Trophoblast cell (in vitro differentiated cells and primary cell): Measurements from ENCODE around the gene RAD51B.

Source experiments
- DNase-seq, 2 donors: peaks; one replicate each; pipeline ENCODE4 v3.0.0-alpha.2; 2016
- H2AFZ ChIP-seq: 2 replicates; pipeline ENCODE4 v1.6.1; 2013; ENCODE audit warnings: low read length, moderate library complexity, mild to moderate bottlenecking; ENCODE audit not compliant: insufficient read depth, poor library complexity
- H2AK5ac ChIP-seq: 2 replicates; pipeline ENCODE4 v1.6.1; 2013; ENCODE audit warnings: mild to moderate bottlenecking, low read length
- H2BK120ac ChIP-seq: 2 replicates; pipeline ENCODE4 v1.6.1; 2013; ENCODE audit warnings: low read length, mild to moderate bottlenecking, moderate library complexity; ENCODE audit not compliant: insufficient read depth, poor library complexity
- H2BK12ac ChIP-seq: 2 replicates; pipeline ENCODE4 v1.6.1; 2013; ENCODE audit warnings: mild to moderate bottlenecking, low read length, moderate library complexity
- H2BK5ac ChIP-seq: 2 replicates; pipeline ENCODE4 v1.6.1; 2013; ENCODE audit warnings: low read length, low read depth, moderate library complexity, mild to moderate bottlenecking; ENCODE audit not compliant: poor library complexity
- H3K14ac ChIP-seq: 2 replicates; pipeline ENCODE4 v1.6.1; 2013; ENCODE audit warnings: mild to moderate bottlenecking, low read length
- H3K18ac ChIP-seq: 2 replicates; pipeline ENCODE4 v1.6.1; 2013; ENCODE audit warnings: mild to moderate bottlenecking, low read length
- H3K23ac ChIP-seq: 2 replicates; pipeline ENCODE4 v1.6.1; 2013; ENCODE audit warnings: low read length
- H3K27ac ChIP-seq: 2 replicates; pipeline ENCODE4 v1.5.1; 2013; ENCODE audit warnings: low read depth, mild to moderate bottlenecking, inconsistent platforms, low read length, moderate library complexity
- H3K27me3 ChIP-seq: 2 replicates; pipeline ENCODE4 v1.6.1; 2013; ENCODE audit warnings: inconsistent platforms, mild to moderate bottlenecking, low read length, moderate library complexity; ENCODE audit not compliant: insufficient read depth
- H3K36me3 ChIP-seq, 2 experiments: 1 replicate in 1 of 2; 2 replicates in 1 of 2; pipeline ENCODE4 v1.6.1; 2013; ENCODE audit warnings: low read length in 2 of 2, mild to moderate bottlenecking in 2 of 2, moderate library complexity in 1 of 2; ENCODE audit not compliant: insufficient read depth in 2 of 2, control insufficient read depth in 1 of 2
- H3K4ac ChIP-seq: 2 replicates; pipeline ENCODE4 v1.6.1; 2013; ENCODE audit warnings: low read depth, mild to moderate bottlenecking, low read length, moderate library complexity
- H3K4me1 ChIP-seq, 2 experiments: 1 replicate in 1 of 2; 2 replicates in 1 of 2; pipeline ENCODE4 v1.6.1; 2013; ENCODE audit warnings: low read length in 2 of 2, mild to moderate bottlenecking in 2 of 2, moderate library complexity in 1 of 2; ENCODE audit not compliant: insufficient read depth in 2 of 2, control insufficient read depth in 1 of 2
- H3K4me2 ChIP-seq: 2 replicates; pipeline ENCODE4 v1.6.1; 2013; ENCODE audit warnings: inconsistent platforms, mild to moderate bottlenecking, low read length, moderate library complexity
- H3K4me3 ChIP-seq: 2 replicates; pipeline ENCODE4 v1.5.1; 2013; ENCODE audit warnings: mild to moderate bottlenecking, low read depth, low read length, inconsistent platforms
- H3K79me1 ChIP-seq: one replicate; pipeline ENCODE4 v1.6.1; 2013; ENCODE audit warnings: low read length
- H3K79me2 ChIP-seq: 2 replicates; pipeline ENCODE4 v1.6.1; 2013; ENCODE audit warnings: low read length, mild to moderate bottlenecking; ENCODE audit not compliant: control insufficient read depth, insufficient read depth, poor library complexity
- H3K9ac ChIP-seq: 2 replicates; pipeline ENCODE4 v1.6.1; 2013; ENCODE audit warnings: mild to moderate bottlenecking, low read length
- H3K9me3 ChIP-seq: 2 replicates; pipeline ENCODE4 v1.6.1; 2013; ENCODE audit warnings: low read depth, mild to moderate bottlenecking, control low read depth, inconsistent platforms, low read length; ENCODE audit not compliant: insufficient read depth
- H4K12ac ChIP-seq: 2 replicates; pipeline ENCODE4 v1.6.1; 2013; ENCODE audit warnings: low read depth, mild to moderate bottlenecking, low read length, moderate library complexity
- H4K8ac ChIP-seq: 2 replicates; pipeline ENCODE4 v1.6.1; 2013; ENCODE audit warnings: low read depth, mild to moderate bottlenecking, low read length, moderate library complexity
- H4K91ac ChIP-seq: one replicate; pipeline ENCODE4 v1.6.1; 2013; ENCODE audit warnings: low read depth, mild to moderate bottlenecking, low read length, moderate library complexity
- WGBS: extraction: QIAGEN DNeasy Blood & Tissue Kit; methylation state at CpG from one replicate; pipeline ENCODE4 v1.1.7; 2013; ENCODE audit warnings: missing lambda C conversion rate; ENCODE audit not compliant: insufficient read length, insufficient coverage; ENCODE audit errors: extremely low coverage; 5-methylcytosine and 5-hydroxymethylcytosine counted together

RAD51B gene

GRCh38 chr14:68683326-68683725 is 863.7 kb downstream of the RAD51B start:
- Histone ChIP-seq H4K91ac (peak overlapping the region; percentile 100), H3K27ac (peak overlapping the region; percentile 86), H3K27me3 (no peaks in the 10 kb centered on the region), H3K9me3 (peaks cover 2% of the 10 kb centered on the region), H2AK5ac (peak overlapping the region; percentile 99), H3K4ac (peak overlapping the region; percentile 41), H2BK120ac (peak overlapping the region; percentile 99), H3K9ac (no peak overlapping the region), H3K4me1 (peaks cover 32 to 33% of the 10 kb centered on the region in 2 experiments), H2BK5ac (peak overlapping the region; percentile 92), H3K14ac (peak overlapping the region; percentile 89), H3K18ac (peak overlapping the region; percentile 100), H3K36me3 (no peaks in the 10 kb centered on the region), H4K8ac (peak overlapping the region; percentile 20), H3K23ac (no peak overlapping the region), H3K79me1 (peaks cover 46% of the 10 kb centered on the region), H4K12ac (no peak overlapping the region), H3K4me3 (no peak overlapping the region), H3K79me2 (peaks cover 13% of the 10 kb centered on the region), H3K4me2 (no peak overlapping the region), H2AFZ (peak overlapping the region; percentile 86), H2BK12ac (peak overlapping the region; percentile 100)
- peak; percentile 98 to 99 for DNase-seq
- WGBS, result no CpG with 5 or more reads among the region's 7 CpGs

- Histone ChIP-seq H3K14ac (peak overlapping the region; percentile 89), H4K12ac (peak overlapping the region; percentile 25), H3K27me3 (no peaks in the 10 kb centered on the region), H2BK12ac (peak overlapping the region; percentile 100), H3K4ac (peak overlapping the region; percentile 78), H4K8ac (peak overlapping the region; percentile 86), H2AFZ (no peak overlapping the region), H2BK5ac (peak overlapping the region; percentile 97), H3K4me2 (peak overlapping the region; percentile 18), H4K91ac (peak overlapping the region; percentile 100), H3K79me2 (peaks cover 16% of the 10 kb centered on the region), H3K23ac (no peak overlapping the region), H2AK5ac (peak overlapping the region; percentile 99), H3K4me3 (no peak overlapping the region), H3K27ac (peak overlapping the region; percentile 94), H3K4me1 (peaks cover 41 to 43% of the 10 kb centered on the region in 2 experiments), H2BK120ac (peak overlapping the region; percentile 99), H3K79me1 (peaks cover 52% of the 10 kb centered on the region), H3K9ac (no peak overlapping the region), H3K18ac (peak overlapping the region; percentile 100), H3K36me3 (no peaks in the 10 kb centered on the region), H3K9me3 (peaks cover 2% of the 10 kb centered on the region)
- no CpG with 5 or more reads among the region's 5 CpGs for WGBS
- peak; percentile 33 to 83 for DNase-seq
Measured at GRCh38 chr14:68684466-68685418, 865.2 kb downstream of the RAD51B start.

- peak overlapping the region; percentile 96 for H3K18ac ChIP-seq
- peaks cover 57% of the 10 kb centered on the region for H3K79me1 ChIP-seq
- H2AFZ ChIP-seq, result no peak overlapping the region
- H3K9me3 ChIP-seq, result peaks cover 2% of the 10 kb centered on the region
- H3K79me2 ChIP-seq, result peaks cover 16% of the 10 kb centered on the region
- H4K91ac ChIP-seq, result peak overlapping the region; percentile 97
- H3K36me3 ChIP-seq, result no peaks in the 10 kb centered on the region
- H2BK12ac ChIP-seq, result peak overlapping the region; percentile 90
- peak overlapping the region; percentile 82 for H3K14ac ChIP-seq
- peak overlapping the region; percentile 25 for H4K12ac ChIP-seq
- H3K23ac ChIP-seq, result no peak overlapping the region
- peak; percentile 91 to 94 for DNase-seq
- H2AK5ac ChIP-seq, result peak overlapping the region; percentile 90
- peak overlapping the region; percentile 90 for H2BK120ac ChIP-seq
- no CpG with 5 or more reads among the region's 12 CpGs for WGBS
- H3K4me1 ChIP-seq, result peaks cover 41 to 43% of the 10 kb centered on the region in 2 experiments
- H4K8ac ChIP-seq, result peak overlapping the region; percentile 86
- H3K27me3 ChIP-seq, result no peaks in the 10 kb centered on the region
- peak overlapping the region; percentile 47 for H3K9ac ChIP-seq
- peak overlapping the region; percentile 27 for H3K4me2 ChIP-seq
- peak overlapping the region; percentile 95 for H3K27ac ChIP-seq
- peak overlapping the region; percentile 78 for H3K4ac ChIP-seq
- H3K4me3 ChIP-seq, result peak overlapping the region; percentile 10
- H2BK5ac ChIP-seq, result peak overlapping the region; percentile 97
Measured at GRCh38 chr14:68685419-68686204, 866.0 kb downstream of the RAD51B start.

DNA sequence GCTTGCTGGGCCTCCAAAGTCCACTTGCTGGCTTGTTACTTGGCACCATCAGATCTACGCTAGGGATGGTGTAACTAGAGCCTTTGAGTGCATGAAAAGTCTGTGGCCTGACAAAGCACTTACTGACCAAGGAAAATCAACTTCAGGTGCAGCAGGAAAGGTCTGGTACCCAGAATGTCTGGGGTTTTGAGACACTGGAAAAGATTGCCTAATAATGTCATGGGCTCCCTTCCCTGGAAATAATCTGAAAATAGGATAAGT is 866.6 kb downstream of the RAD51B start:
- peaks cover 57% of the 10 kb centered on the region for H3K79me1 ChIP-seq
- H2AFZ ChIP-seq, result no peak overlapping the region
- no peak for DNase-seq
- H2BK5ac ChIP-seq, result peak overlapping the region; percentile 80
- no peak overlapping the region for H3K23ac ChIP-seq
- H4K91ac ChIP-seq, result peak overlapping the region; percentile 94
- H2BK120ac ChIP-seq, result peak overlapping the region; percentile 90
- peak overlapping the region; percentile 95 for H3K27ac ChIP-seq
- H3K4me1 ChIP-seq, result peaks cover 41 to 43% of the 10 kb centered on the region in 2 experiments
- H3K36me3 ChIP-seq, result no peaks in the 10 kb centered on the region
- peaks cover 2% of the 10 kb centered on the region for H3K9me3 ChIP-seq
- peak overlapping the region; percentile 90 for H2AK5ac ChIP-seq
- H3K79me2 ChIP-seq, result peaks cover 16% of the 10 kb centered on the region
- H3K14ac ChIP-seq, result peak overlapping the region; percentile 79
- H4K8ac ChIP-seq, result peak overlapping the region; percentile 57
- no peak overlapping the region for H3K4me2 ChIP-seq
- H3K27me3 ChIP-seq, result no peaks in the 10 kb centered on the region
- WGBS, result no CpG with 5 or more reads among the region's 1 CpG
- H3K18ac ChIP-seq, result peak overlapping the region; percentile 82
- H3K4me3 ChIP-seq, result peak overlapping the region; percentile 10
- H3K9ac ChIP-seq, result peak overlapping the region; percentile 47
- H2BK12ac ChIP-seq, result peak overlapping the region; percentile 90
- H4K12ac ChIP-seq, result no peak overlapping the region
- peak overlapping the region; percentile 68 for H3K4ac ChIP-seq
